ENCODE measurements around the gene PCDHB6. TPM values are rescaled to one million over a fixed set of nuclear protein-coding genes. Genes with fewer than 3 reads are reported as not detected.
"Not testable (repeated sequence)": the region's sequence is repeated elsewhere in the genome, so short reads cannot be mapped to it uniquely, and the experiment has no call there.

PCDHB6 gene
- total RNA-seq, 1 experiment from 2014 or later = not detected

GRCh38 chr5:141121985-141122384, 27.9 kb upstream of the PCDHB6 start:
- H4K5ac ChIP-seq (ENCODE audit: insufficient read length, low read depth, low read length) = no peak overlapping the region
- H3K27me3 Mint-ChIP-seq (ENCODE audit: low read depth) = no peaks in the 10 kb centered on the region

GRCh38 chr5:141123396-141124135, 26.3 kb upstream of the PCDHB6 start:
- not testable (repeated sequence) for H3K4ac ChIP-seq (ENCODE audit: low read depth, low read length); DNase-seq; H2AFZ ChIP-seq (ENCODE audit: low read length); H3K56ac ChIP-seq (ENCODE audit: insufficient read length, low read depth, low read length); H4K91ac ChIP-seq (ENCODE audit: insufficient read length, low read depth, low read length); H3K79me1 ChIP-seq (ENCODE audit: insufficient read depth, low read depth, low read length, poor library complexity, severe bottlenecking); H3K9me3 ChIP-seq (ENCODE audit: control insufficient read depth, low read depth, low read length); H2AK5ac ChIP-seq (ENCODE audit: insufficient read length, low read length); H3K4me3 Mint-ChIP-seq; H3T11ph ChIP-seq (ENCODE audit: low read length); H3K27me3 ChIP-seq (ENCODE audit: insufficient read depth, low read length); H3K23me2 ChIP-seq (ENCODE audit: insufficient read length, low read depth, low read length, poor library complexity, severe bottlenecking); H3K27ac ChIP-seq (ENCODE audit: insufficient read length, low read depth, low read length); H3K14ac ChIP-seq (ENCODE audit: insufficient read depth, low read length); H2BK5ac ChIP-seq (ENCODE audit: insufficient read length, low read length); H4K20me1 ChIP-seq (ENCODE audit: control insufficient read depth, insufficient read depth, insufficient read length); H3K4me2 ChIP-seq (ENCODE audit: insufficient read depth, insufficient read length, low read length); H2BK20ac ChIP-seq (ENCODE audit: low read depth, low read length, poor library complexity, severe bottlenecking); H2BK15ac ChIP-seq (ENCODE audit: low read depth, low read length); H3K4me1 ChIP-seq (ENCODE audit: insufficient read depth, low read length); H4K8ac ChIP-seq (replicated peaks; ENCODE audit: insufficient read length, low read depth, low read length); H4K5ac ChIP-seq (ENCODE audit: insufficient read length, low read depth, low read length); H3K9ac ChIP-seq (ENCODE audit: extremely low read depth, insufficient read length, low read length); H2BK12ac ChIP-seq (ENCODE audit: insufficient read length, low read depth, low read length); H3K79me2 ChIP-seq (ENCODE audit: insufficient read depth, low read length); H3K23ac ChIP-seq (ENCODE audit: insufficient read length, low read depth, low read length); H3K18ac ChIP-seq (ENCODE audit: insufficient read length, low read depth, low read length); H3K27me3 Mint-ChIP-seq (ENCODE audit: low read depth); H3K27ac Mint-ChIP-seq; H2BK120ac ChIP-seq (ENCODE audit: low read depth, low read length, poor library complexity, severe bottlenecking)
- Mint-ChIP-seq H3K4me1 (peaks cover 10 to 13% of the 10 kb centered on the region in 2 experiments), H3K36me3 (ENCODE audit: insufficient read depth in 1 of 3, low read depth in 3 of 3) (peaks cover 8 to 23% (median 14%) of the 10 kb centered on the region in 3 experiments), H3K9me3 (peaks cover 7 to 17% of the 10 kb centered on the region in 2 experiments; a peak in 4 of 5 replicates)
- WGBS (ENCODE audit: extremely low coverage, insufficient read length, low lambda C conversion rate) = no CpG with 5 or more reads among the region's 73 CpGs

More at GRCh38 chr5:141121985-141122384, 27.9 kb upstream of the PCDHB6 start:
- no CpG with 5 or more reads among the region's 12 CpGs for WGBS (ENCODE audit: extremely low coverage, insufficient read length, low lambda C conversion rate)
- H2BK5ac ChIP-seq (ENCODE audit: insufficient read length, low read length) = no peak overlapping the region
- no peaks in the 10 kb centered on the region for H3K79me2 ChIP-seq (ENCODE audit: insufficient read depth, low read length)
- no peak overlapping the region for H2BK20ac ChIP-seq (ENCODE audit: low read depth, low read length, poor library complexity, severe bottlenecking)
- Mint-ChIP-seq H3K4me3 (peak overlapping the region in 1 of 2 experiments; percentile 34; a peak in 1 of 5 replicates), H3K4me1 (peaks cover 2 to 5% of the 10 kb centered on the region in 2 experiments; a peak in 2 of 4 replicates), H3K9me3 (peaks cover 8 to 15% of the 10 kb centered on the region in 2 experiments; a peak in 4 of 5 replicates), H3K27ac (no peak overlapping the region), H3K36me3 (ENCODE audit: insufficient read depth in 1 of 3, low read depth in 3 of 3) (peaks cover 8 to 23% (median 14%) of the 10 kb centered on the region in 3 experiments)
- H2BK15ac ChIP-seq (ENCODE audit: low read depth, low read length) = no peak overlapping the region
- DNase-seq = peak; percentile 28
- no peak for TF ChIP-seq CTCF (conservative IDR thresholded peaks at IDR 0.05)
- no peak overlapping the region for H3K9ac ChIP-seq (ENCODE audit: extremely low read depth, insufficient read length, low read length)
- H3T11ph ChIP-seq (ENCODE audit: low read length) = no peak overlapping the region
- H3K4me1 ChIP-seq (ENCODE audit: insufficient read depth, low read length) = no peaks in the 10 kb centered on the region
- no peak overlapping the region for H3K56ac ChIP-seq (ENCODE audit: insufficient read length, low read depth, low read length)
- H3K27me3 ChIP-seq (ENCODE audit: insufficient read depth, low read length) = no peaks in the 10 kb centered on the region
- H3K14ac ChIP-seq (ENCODE audit: insufficient read depth, low read length) = no peak overlapping the region
- H3K4ac ChIP-seq (ENCODE audit: low read depth, low read length) = no peak overlapping the region
- H2AFZ ChIP-seq (ENCODE audit: low read length) = no peak overlapping the region
- H3K9me3 ChIP-seq (ENCODE audit: control insufficient read depth, low read depth, low read length) = no peaks in the 10 kb centered on the region
- H3K23ac ChIP-seq (ENCODE audit: insufficient read length, low read depth, low read length) = no peak overlapping the region
- H3K27ac ChIP-seq (ENCODE audit: insufficient read length, low read depth, low read length) = no peak overlapping the region
- no peak overlapping the region for H4K8ac ChIP-seq (replicated peaks; ENCODE audit: insufficient read length, low read depth, low read length)
- no peak overlapping the region for H4K91ac ChIP-seq (ENCODE audit: insufficient read length, low read depth, low read length)
- H2AK5ac ChIP-seq (ENCODE audit: insufficient read length, low read length) = no peak overlapping the region
- no peaks in the 10 kb centered on the region for H3K79me1 ChIP-seq (ENCODE audit: insufficient read depth, low read depth, low read length, poor library complexity, severe bottlenecking)
- H2BK120ac ChIP-seq (ENCODE audit: low read depth, low read length, poor library complexity, severe bottlenecking) = no peak overlapping the region
- H2BK12ac ChIP-seq (ENCODE audit: insufficient read length, low read depth, low read length) = no peak overlapping the region
- no peaks in the 10 kb centered on the region for H3K23me2 ChIP-seq (ENCODE audit: insufficient read length, low read depth, low read length, poor library complexity, severe bottlenecking)
- no peaks in the 10 kb centered on the region for H4K20me1 ChIP-seq (ENCODE audit: control insufficient read depth, insufficient read depth, insufficient read length)
- H3K4me2 ChIP-seq (ENCODE audit: insufficient read depth, insufficient read length, low read length) = no peak overlapping the region
- no peak overlapping the region for H3K18ac ChIP-seq (ENCODE audit: insufficient read length, low read depth, low read length)

Measured in H9 (cell line).